Esophagus squamous epithelium (tissue), 4 donors: ENCODE data around the gene TXNDC11.

Experiments
- POLR2A ChIP-seq, 4 donors: fragments of 450-650 bp; IDR thresholded peaks; one replicate each; pipeline ENCODE4 v1.6.1; 2017; ENCODE audit warnings: antibody characterized with exemption in 4 of 4, mild to moderate bottlenecking in 4 of 4, moderate library complexity in 3 of 4
- TF ChIP-seq, protein P1 (sequence below), 6 experiments: fragments of 450-650 bp in 4 of 6; fragments of 200-600 bp in 2 of 6; sonication (generic) in 2 of 6; IDR thresholded peaks; one replicate each; pipeline ENCODE4 v1.5.1; 2016 to 2019; ENCODE audit warnings: antibody characterized with exemption in 6 of 6, mild to moderate bottlenecking in 4 of 6, moderate library complexity in 4 of 6

GRCh38 chr16:11726008-11726407 lies 16.6 kb downstream of the TXNDC11 start:
- TF ChIP-seq, protein P1, sequence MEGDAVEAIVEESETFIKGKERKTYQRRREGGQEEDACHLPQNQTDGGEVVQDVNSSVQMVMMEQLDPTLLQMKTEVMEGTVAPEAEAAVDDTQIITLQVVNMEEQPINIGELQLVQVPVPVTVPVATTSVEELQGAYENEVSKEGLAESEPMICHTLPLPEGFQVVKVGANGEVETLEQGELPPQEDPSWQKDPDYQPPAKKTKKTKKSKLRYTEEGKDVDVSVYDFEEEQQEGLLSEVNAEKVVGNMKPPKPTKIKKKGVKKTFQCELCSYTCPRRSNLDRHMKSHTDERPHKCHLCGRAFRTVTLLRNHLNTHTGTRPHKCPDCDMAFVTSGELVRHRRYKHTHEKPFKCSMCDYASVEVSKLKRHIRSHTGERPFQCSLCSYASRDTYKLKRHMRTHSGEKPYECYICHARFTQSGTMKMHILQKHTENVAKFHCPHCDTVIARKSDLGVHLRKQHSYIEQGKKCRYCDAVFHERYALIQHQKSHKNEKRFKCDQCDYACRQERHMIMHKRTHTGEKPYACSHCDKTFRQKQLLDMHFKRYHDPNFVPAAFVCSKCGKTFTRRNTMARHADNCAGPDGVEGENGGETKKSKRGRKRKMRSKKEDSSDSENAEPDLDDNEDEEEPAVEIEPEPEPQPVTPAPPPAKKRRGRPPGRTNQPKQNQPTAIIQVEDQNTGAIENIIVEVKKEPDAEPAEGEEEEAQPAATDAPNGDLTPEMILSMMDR (IDR thresholded peaks at IDR 0.05): no peak
- TF ChIP-seq POLR2A (IDR thresholded peaks at IDR 0.05): no peak
